Endothelial cell of umbilical vein (primary cell): ENCODE results near the gene SEMA4A. TPM values are rescaled to one million over a fixed set of nuclear protein-coding genes. Genes with fewer than 3 reads are reported as not detected.
"Not testable (repeated sequence)": the region's sequence is repeated elsewhere in the genome, so short reads cannot be mapped to it uniquely, and the experiment has no call there.

ENCODE experiments used
- BruUV-seq: library from RNA; stranded (reverse); fragments of 400-500 nt; replicated peaks from 2 replicates; lab custom pipeline; 2021; lab: Mats Ljungman, UMichigan
- CTCF ChIA-PET: fragments of 300-600, 350-600 bp; sonication (Branson Sonifier 250); formaldehyde crosslinking; loops from one replicate; lab custom pipeline; 2021; ENCODE audit warnings: antibody characterized with exemption, inconsistent platforms; lab: Charles Lee
- POLR2A ChIA-PET: fragments of 300-600, 350-600 bp; sonication (Branson Sonifier 250); formaldehyde crosslinking; loops from one replicate; lab custom pipeline; 2021; ENCODE audit warnings: antibody characterized with exemption, inconsistent platforms; lab: Charles Lee
- DNase-seq: peaks from one replicate; pipeline ENCODE4 v3.0.0-alpha.2; 2011; ENCODE audit warnings: low read depth, low spot score
- FAIRE-seq: peaks from 2 replicates; lab custom pipeline; 2011; peaks lifted over from hg19 to GRCh38; lab: Jason Lieb, UNC
- H2AFZ ChIP-seq: 2 replicates; pipeline ENCODE4 v1.6.0; 2012; ENCODE audit warnings: low read depth, low read length, control low read depth, inconsistent platforms
- H3K27ac ChIP-seq: 2 replicates; pipeline ENCODE4 v1.5.1; 2011; ENCODE audit warnings: low read depth, mild to moderate bottlenecking, control low read depth, low read length, moderate library complexity; ENCODE audit not compliant: insufficient read depth
- H3K27me3 ChIP-seq, 2 experiments: 2 replicates each; pipeline versions ENCODE4 v1.6.0 to v1.6.1; 2011; ENCODE audit warnings: low read length in 2 of 2, mixed read lengths in 1 of 2; ENCODE audit not compliant: control insufficient read depth in 2 of 2, insufficient read depth in 2 of 2
- H3K36me3 ChIP-seq, 2 experiments: 2 replicates in 1 of 2; 3 replicates in 1 of 2; pipeline ENCODE4 v1.5.1; 2011; ENCODE audit warnings: low read length in 2 of 2, mild to moderate bottlenecking in 1 of 2, moderate library complexity in 1 of 2; ENCODE audit not compliant: control insufficient read depth in 2 of 2, insufficient read depth in 2 of 2; ENCODE audit errors: extremely low read depth in 1 of 2
- H3K4me1 ChIP-seq: 3 replicates; pipeline ENCODE4 v1.5.1; 2011; ENCODE audit warnings: mild to moderate bottlenecking, low read length; ENCODE audit not compliant: control insufficient read depth, insufficient read depth; ENCODE audit errors: extremely low read depth
- H3K4me2 ChIP-seq: 2 replicates; pipeline ENCODE4 v1.6.1; 2011; ENCODE audit warnings: low read length, control low read depth, mixed read lengths; ENCODE audit not compliant: insufficient read depth
- H3K4me3 ChIP-seq, 3 experiments: fragments of 200-600 bp in 1 of 3; sonication (generic), shearing (Covaris generic) in 1 of 3; replicated peaks in 1 of 3; 2 replicates each; pipeline ENCODE4 v1.5.1; 2011 to 2016; ENCODE audit warnings: control low read depth in 3 of 3, low read length in 3 of 3, mild to moderate bottlenecking in 2 of 3, inconsistent platforms in 1 of 3, low read depth in 1 of 3, moderate library complexity in 1 of 3; ENCODE audit not compliant: insufficient read depth in 1 of 3
- H3K79me2 ChIP-seq: 2 replicates; pipeline ENCODE4 v1.6.0; 2012; ENCODE audit warnings: low read length, inconsistent platforms; ENCODE audit not compliant: control insufficient read depth, insufficient read depth
- H3K9ac ChIP-seq: replicated peaks from 2 replicates; pipeline ENCODE3; 2011; ENCODE audit warnings: low read length, control low read depth; ENCODE audit not compliant: insufficient read depth; ENCODE audit errors: extremely low read depth
- H3K9me1 ChIP-seq: replicated peaks from 3 replicates; pipeline ENCODE4 v1.6.0; 2011; ENCODE audit warnings: mild to moderate bottlenecking, low read length; ENCODE audit not compliant: control insufficient read depth, insufficient read depth; ENCODE audit errors: extremely low read depth
- H3K9me3 ChIP-seq: replicated peaks from 2 replicates; pipeline ENCODE4 v1.5.1; 2012; ENCODE audit warnings: low read length, inconsistent platforms; ENCODE audit not compliant: control insufficient read depth, insufficient read depth
- H4K20me1 ChIP-seq: replicated peaks from 2 replicates; pipeline ENCODE3; 2011; ENCODE audit warnings: mild to moderate bottlenecking, low read length; ENCODE audit not compliant: control insufficient read depth, insufficient read depth; ENCODE audit errors: extremely low read depth
- CTCF ChIP-seq, 2 donors: IDR thresholded peaks; 1 replicate in 1 of 2; 2 replicates in 1 of 2; pipeline ENCODE4 v1.5.1; 2011; ENCODE audit warnings: low read length in 2 of 2, mild to moderate bottlenecking in 2 of 2, moderate library complexity in 2 of 2, control low read depth in 1 of 2, inconsistent platforms in 1 of 2, low read depth in 1 of 2; ENCODE audit not compliant: insufficient read depth in 1 of 2; ENCODE audit errors: extremely low read depth in 1 of 2
- EZH2 ChIP-seq: IDR thresholded peaks from 2 replicates; pipeline ENCODE4 v1.6.1; 2012; ENCODE audit warnings: borderline replicate concordance, low read depth, mild to moderate bottlenecking, moderate library complexity, low read length, inconsistent platforms; ENCODE audit not compliant: severe bottlenecking
- FOS ChIP-seq: IDR thresholded peaks from 2 replicates; pipeline ENCODE4 v1.6.1; 2011; ENCODE audit warnings: mild to moderate bottlenecking, low read length, moderate library complexity, borderline replicate concordance; ENCODE audit not compliant: insufficient read depth
- GATA2 ChIP-seq: IDR thresholded peaks from 2 replicates; pipeline ENCODE4 v1.7.0; 2011; ENCODE audit warnings: low read depth, mild to moderate bottlenecking, moderate library complexity, mixed read lengths, low read length; ENCODE audit not compliant: insufficient read length, insufficient read depth
- JUN ChIP-seq: IDR thresholded peaks from 2 replicates; pipeline ENCODE4 v1.6.1; 2011; ENCODE audit warnings: borderline replicate concordance, low read depth; ENCODE audit not compliant: insufficient read length, insufficient read depth
- MAX ChIP-seq: IDR thresholded peaks from 2 replicates; pipeline ENCODE4 v1.6.1; 2011; ENCODE audit not compliant: insufficient read depth, insufficient read length
- MYC ChIP-seq: IDR thresholded peaks from one replicate; pipeline ENCODE4 v1.6.1; 2011; ENCODE audit warnings: mild to moderate bottlenecking, low read depth, low read length
- POLR2A ChIP-seq: IDR thresholded peaks from 2 replicates; pipeline ENCODE4 v1.6.1; 2012; ENCODE audit warnings: low read depth, mild to moderate bottlenecking, control low read depth, low read length
- POLR2AphosphoS5 ChIP-seq: IDR thresholded peaks from 2 replicates; pipeline ENCODE4 v1.6.1; 2012; ENCODE audit warnings: low read depth, mild to moderate bottlenecking, control low read depth, low read length, moderate library complexity; ENCODE audit not compliant: insufficient read depth
- dilution Hi-C: fragments of 300-500 bp; cut with MboI; formaldehyde crosslinking; loops from one replicate; pipeline ENCODE4 v1.15.0; 2019; ENCODE audit warnings: low sequenced_read_pairs; ENCODE audit not compliant: extremely low pct_ligation_motif_present
- intact Hi-C: fragments of 100-400 bp; cut with micrococcal nuclease; formaldehyde crosslinking; loops from one replicate; pipeline ENCODE4 v1.10.0; 2022
- polyA plus RNA-seq, 4 experiments: library from polyadenylated mRNA; depleted of rRNA in 3 of 4; stranded (reverse) in 3 of 4; unstranded in 1 of 4; fragments of >200 nt; gene quantifications; 2 replicates each; pipeline versions ENCODE4 v1.2.1 to v1.2.3, GENCODE V29; 2011 to 2012; ENCODE audit warnings: missing spikeins in 1 of 4
- total RNA-seq: library from RNA; stranded (reverse); gene quantifications from 2 replicates; pipeline ENCODE4 v1.2.3, GENCODE V29; 2021

SEMA4A gene
- total and polyA plus RNA-seq, 2 donors (not counting 3 experiments of a cell fraction or from before 2014, with no cell fraction given), result 1.5 to 1.6 TPM

GRCh38 chr1:156180471-156180870, 27.1 kb downstream of the SEMA4A start:
- TF ChIP-seq MYC (no peak), CTCF (IDR thresholded peaks at IDR 0.05; ENCODE audit: extremely low read depth in 1 of 2, insufficient read depth in 1 of 2, low read depth in 1 of 2, low read length in 2 of 2) (no peak), GATA2 (no peak), EZH2 (no peak), POLR2A (no peak), POLR2AphosphoS5 (no peak), JUN (no peak), FOS (no peak), MAX (no peak)
- Histone ChIP-seq H3K36me3 (no peaks in the 10 kb centered on the region), H3K9me1 (no peaks in the 10 kb centered on the region), H3K9me3 (no peaks in the 10 kb centered on the region), H3K27me3 (peaks cover 2 to 4% of the 10 kb centered on the region in 2 experiments), H3K4me1 (no peaks in the 10 kb centered on the region), H3K27ac (no peak overlapping the region), H2AFZ (no peak overlapping the region), H4K20me1 (no peaks in the 10 kb centered on the region), H3K4me2 (no peak overlapping the region), H3K4me3 (no peak overlapping the region), H3K79me2 (no peaks in the 10 kb centered on the region), H3K9ac (no peak overlapping the region)
- DNase-seq, result no peak
- intact Hi-C loops (no loop called here), dilution Hi-C loops (no loop called here)
- ChIA-PET POLR2A (no interaction called here), CTCF (no interaction called here)
- no TSS peak for BruUV-seq
- no peak for FAIRE-seq

GRCh38 chr1:156181391-156181924, 28.1 kb downstream of the SEMA4A start:
- H3K9me3 ChIP-seq, H3K4me3 ChIP-seq, H3K9me1 ChIP-seq, DNase-seq, intact Hi-C loops, H3K27ac ChIP-seq, H3K27me3 ChIP-seq, H3K4me2 ChIP-seq, FAIRE-seq, H2AFZ ChIP-seq, H4K20me1 ChIP-seq, POLR2A ChIA-PET, CTCF ChIA-PET, dilution Hi-C loops, H3K9ac ChIP-seq, H3K36me3 ChIP-seq, H3K79me2 ChIP-seq, H3K4me1 ChIP-seq, BruUV-seq: not testable (repeated sequence)
